HEK293 (cell line): ENCODE results near the gene ATP5F1D.

Experiments used
- CTCF ChIA-PET: fragments of 350-600 bp; formaldehyde crosslinking; extraction: SDS; loops from one replicate; lab custom pipeline; 2021; ENCODE audit warnings: antibody characterized with exemption; lab: Yijun Ruan, JAX
- POLR2A ChIA-PET: fragments of 300-600 bp; formaldehyde crosslinking; extraction: SDS; loops from one replicate; lab custom pipeline; 2020; ENCODE audit warnings: antibody characterized with exemption, inconsistent platforms; lab: Yijun Ruan, JAX
- H3K27ac ChIP-seq: fragments of 200-500 bp; sonication (Bioruptor generic); 2 replicates; pipeline ENCODE4 v1.5.1; 2014; ENCODE audit warnings: low read depth, low read length, control low read depth, inconsistent platforms; ENCODE audit errors: extremely low read depth
- H3K36me3 ChIP-seq, 2 experiments: fragments of 200-500 bp in 1 of 2; sonication (Bioruptor generic) in 1 of 2; 1 replicate in 1 of 2; 2 replicates in 1 of 2; pipeline ENCODE4 v1.5.1; 2014 to 2017; ENCODE audit warnings: inconsistent platforms in 2 of 2, low read length in 2 of 2; ENCODE audit not compliant: control insufficient read depth in 2 of 2, insufficient read depth in 1 of 2
- H3K4me1 ChIP-seq: fragments of 200-500 bp; sonication (Bioruptor generic); 2 replicates; pipeline ENCODE4 v1.5.1; 2014; ENCODE audit warnings: mild to moderate bottlenecking, low read length, inconsistent platforms; ENCODE audit not compliant: control insufficient read depth, insufficient read depth
- H3K4me3 ChIP-seq: 2 replicates; pipeline ENCODE4 v1.5.1; 2011; ENCODE audit warnings: low read depth, mild to moderate bottlenecking, control low read depth, low read length, moderate library complexity
- H3K9me3 ChIP-seq: fragments of 200-500 bp; sonication (Bioruptor generic); 2 replicates; pipeline ENCODE4 v1.5.1; 2014; ENCODE audit warnings: low read depth, low read length, inconsistent platforms; ENCODE audit not compliant: control insufficient read depth, insufficient read depth
- GLIS2 ChIP-seq: fragments of 450-650 bp; formaldehyde crosslinking; IDR thresholded peaks from 2 replicates; pipeline ENCODE4 v1.5.1; 2016; ENCODE audit warnings: missing biosample characterization, missing genetic modification characterization
- KLF8 ChIP-seq: fragments of 450-650 bp; formaldehyde crosslinking; IDR thresholded peaks from 2 replicates; pipeline ENCODE4 v1.5.1; 2016; ENCODE audit warnings: missing biosample characterization, missing genetic modification characterization
- MEIS1 ChIP-seq: sonication (generic); formaldehyde crosslinking; IDR thresholded peaks from 2 replicates; pipeline ENCODE4 v1.8.1; 2022; ENCODE audit warnings: missing genetic modification reagents, mild to moderate bottlenecking, borderline replicate concordance
- PRDM6 ChIP-seq: fragments of 450-650 bp; formaldehyde crosslinking; IDR thresholded peaks from 2 replicates; pipeline ENCODE4 v1.5.1; 2017; ENCODE audit warnings: missing biosample characterization, missing genetic modification characterization
- RBAK ChIP-seq: fragments of 450-650 bp; formaldehyde crosslinking; IDR thresholded peaks from 2 replicates; pipeline ENCODE4 v1.5.1; 2016; ENCODE audit warnings: missing biosample characterization, missing genetic modification characterization
- YY1 ChIP-seq: fragments of 450-650 bp; formaldehyde crosslinking; IDR thresholded peaks from 2 replicates; pipeline ENCODE4 v1.5.1; 2018; ENCODE audit warnings: missing biosample characterization, missing genetic modification characterization
- YY2 ChIP-seq: fragments of 450-650 bp; formaldehyde crosslinking; IDR thresholded peaks from 2 replicates; pipeline ENCODE4 v1.5.1; 2016; ENCODE audit warnings: missing biosample characterization, missing genetic modification characterization
- ZBTB10 ChIP-seq: fragments of 450-650 bp; formaldehyde crosslinking; IDR thresholded peaks from 2 replicates; pipeline ENCODE4 v1.5.1; 2016; ENCODE audit warnings: missing biosample characterization, missing genetic modification characterization
- ZFP37 ChIP-seq: fragments of 450-650 bp; formaldehyde crosslinking; IDR thresholded peaks from 2 replicates; pipeline ENCODE4 v1.5.1; 2016; ENCODE audit warnings: missing biosample characterization, missing genetic modification characterization
- ZNF16 ChIP-seq: fragments of 450-650 bp; formaldehyde crosslinking; IDR thresholded peaks from 2 replicates; pipeline ENCODE4 v1.5.1; 2016; ENCODE audit warnings: low read depth, missing biosample characterization, missing genetic modification characterization
- ZNF366 ChIP-seq: fragments of 450-650 bp; formaldehyde crosslinking; conservative IDR thresholded peaks from 2 replicates; pipeline ENCODE4 v1.5.1; 2016; ENCODE audit warnings: missing biosample characterization, missing genetic modification characterization
- ZNF558 ChIP-seq: fragments of 450-650 bp; formaldehyde crosslinking; IDR thresholded peaks from 2 replicates; pipeline ENCODE4 v1.5.1; 2016; ENCODE audit warnings: missing biosample characterization, missing genetic modification characterization
- ZSCAN30 ChIP-seq: fragments of 450-650 bp; IDR thresholded peaks from 2 replicates; pipeline ENCODE4 v1.5.1; 2018; ENCODE audit warnings: missing biosample characterization, mild to moderate bottlenecking, missing genetic modification characterization, moderate library complexity
- TF ChIP-seq, protein P1 (sequence below): fragments of 450-650 bp; formaldehyde crosslinking; IDR thresholded peaks from 2 replicates; pipeline ENCODE4 v1.5.1; 2016; ENCODE audit warnings: missing biosample characterization, missing genetic modification characterization
- TF ChIP-seq, protein P2 (sequence below): fragments of 450-650 bp; formaldehyde crosslinking; IDR thresholded peaks from 2 replicates; pipeline ENCODE4 v1.5.1; 2017; ENCODE audit warnings: missing biosample characterization, missing genetic modification characterization
- TF ChIP-seq, protein P3 (sequence below): fragments of 450-650 bp; formaldehyde crosslinking; IDR thresholded peaks from 2 replicates; pipeline ENCODE4 v1.5.1; 2016; ENCODE audit warnings: missing biosample characterization, missing genetic modification characterization

ATP5F1D gene

GRCh38 chr19:1220976-1221903 lies 20.3 kb upstream of the ATP5F1D start:
- Histone ChIP-seq H3K4me3 (no peak overlapping the region), H3K9me3 (no peaks in the 10 kb centered on the region), H3K36me3 (peaks cover 2 to 71% of the 10 kb centered on the region in 2 experiments; a peak in 2 of 3 replicates), H3K27ac (no peak overlapping the region), H3K4me1 (no peaks in the 10 kb centered on the region)
- TF ChIP-seq, protein P1, sequence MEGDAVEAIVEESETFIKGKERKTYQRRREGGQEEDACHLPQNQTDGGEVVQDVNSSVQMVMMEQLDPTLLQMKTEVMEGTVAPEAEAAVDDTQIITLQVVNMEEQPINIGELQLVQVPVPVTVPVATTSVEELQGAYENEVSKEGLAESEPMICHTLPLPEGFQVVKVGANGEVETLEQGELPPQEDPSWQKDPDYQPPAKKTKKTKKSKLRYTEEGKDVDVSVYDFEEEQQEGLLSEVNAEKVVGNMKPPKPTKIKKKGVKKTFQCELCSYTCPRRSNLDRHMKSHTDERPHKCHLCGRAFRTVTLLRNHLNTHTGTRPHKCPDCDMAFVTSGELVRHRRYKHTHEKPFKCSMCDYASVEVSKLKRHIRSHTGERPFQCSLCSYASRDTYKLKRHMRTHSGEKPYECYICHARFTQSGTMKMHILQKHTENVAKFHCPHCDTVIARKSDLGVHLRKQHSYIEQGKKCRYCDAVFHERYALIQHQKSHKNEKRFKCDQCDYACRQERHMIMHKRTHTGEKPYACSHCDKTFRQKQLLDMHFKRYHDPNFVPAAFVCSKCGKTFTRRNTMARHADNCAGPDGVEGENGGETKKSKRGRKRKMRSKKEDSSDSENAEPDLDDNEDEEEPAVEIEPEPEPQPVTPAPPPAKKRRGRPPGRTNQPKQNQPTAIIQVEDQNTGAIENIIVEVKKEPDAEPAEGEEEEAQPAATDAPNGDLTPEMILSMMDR (tag by site-specific recombination) = peak; percentile 67
- peak; percentile 10 for TF ChIP-seq KLF8 (tag by site-specific recombination)
- TF ChIP-seq, protein P2, sequence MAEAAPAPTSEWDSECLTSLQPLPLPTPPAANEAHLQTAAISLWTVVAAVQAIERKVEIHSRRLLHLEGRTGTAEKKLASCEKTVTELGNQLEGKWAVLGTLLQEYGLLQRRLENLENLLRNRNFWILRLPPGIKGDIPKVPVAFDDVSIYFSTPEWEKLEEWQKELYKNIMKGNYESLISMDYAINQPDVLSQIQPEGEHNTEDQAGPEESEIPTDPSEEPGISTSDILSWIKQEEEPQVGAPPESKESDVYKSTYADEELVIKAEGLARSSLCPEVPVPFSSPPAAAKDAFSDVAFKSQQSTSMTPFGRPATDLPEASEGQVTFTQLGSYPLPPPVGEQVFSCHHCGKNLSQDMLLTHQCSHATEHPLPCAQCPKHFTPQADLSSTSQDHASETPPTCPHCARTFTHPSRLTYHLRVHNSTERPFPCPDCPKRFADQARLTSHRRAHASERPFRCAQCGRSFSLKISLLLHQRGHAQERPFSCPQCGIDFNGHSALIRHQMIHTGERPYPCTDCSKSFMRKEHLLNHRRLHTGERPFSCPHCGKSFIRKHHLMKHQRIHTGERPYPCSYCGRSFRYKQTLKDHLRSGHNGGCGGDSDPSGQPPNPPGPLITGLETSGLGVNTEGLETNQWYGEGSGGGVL = no peak
- TF ChIP-seq ZSCAN30 (tag by site-specific recombination) = no peak
- TF ChIP-seq GLIS2 (tag by site-specific recombination) = peak; percentile 36
- no peak for TF ChIP-seq ZNF558 (tag by site-specific recombination)
- TF ChIP-seq, protein P3, sequence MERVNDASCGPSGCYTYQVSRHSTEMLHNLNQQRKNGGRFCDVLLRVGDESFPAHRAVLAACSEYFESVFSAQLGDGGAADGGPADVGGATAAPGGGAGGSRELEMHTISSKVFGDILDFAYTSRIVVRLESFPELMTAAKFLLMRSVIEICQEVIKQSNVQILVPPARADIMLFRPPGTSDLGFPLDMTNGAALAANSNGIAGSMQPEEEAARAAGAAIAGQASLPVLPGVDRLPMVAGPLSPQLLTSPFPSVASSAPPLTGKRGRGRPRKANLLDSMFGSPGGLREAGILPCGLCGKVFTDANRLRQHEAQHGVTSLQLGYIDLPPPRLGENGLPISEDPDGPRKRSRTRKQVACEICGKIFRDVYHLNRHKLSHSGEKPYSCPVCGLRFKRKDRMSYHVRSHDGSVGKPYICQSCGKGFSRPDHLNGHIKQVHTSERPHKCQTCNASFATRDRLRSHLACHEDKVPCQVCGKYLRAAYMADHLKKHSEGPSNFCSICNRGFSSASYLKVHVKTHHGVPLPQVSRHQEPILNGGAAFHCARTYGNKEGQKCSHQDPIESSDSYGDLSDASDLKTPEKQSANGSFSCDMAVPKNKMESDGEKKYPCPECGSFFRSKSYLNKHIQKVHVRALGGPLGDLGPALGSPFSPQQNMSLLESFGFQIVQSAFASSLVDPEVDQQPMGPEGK (tag by site-specific recombination) = peak; percentile 68
- TF ChIP-seq ZBTB10 (tag by site-specific recombination) = peak; percentile 44; the same call in 1 of the 2 replicates
- POLR2A ChIA-PET = interaction anchor here (0.6 to 1.5 kb wide), 3 partner anchors 108 to 919 kb away, joined by 3 to 4 read pairs (median 3); no protein-coding TSS in a partner anchor
- CTCF ChIA-PET = interaction anchor here (0.6 to 1.8 kb wide), 13 partner anchors 7 to 438 kb away, joined by 3 to 8 read pairs (median 4); no protein-coding TSS in a partner anchor

DNA sequence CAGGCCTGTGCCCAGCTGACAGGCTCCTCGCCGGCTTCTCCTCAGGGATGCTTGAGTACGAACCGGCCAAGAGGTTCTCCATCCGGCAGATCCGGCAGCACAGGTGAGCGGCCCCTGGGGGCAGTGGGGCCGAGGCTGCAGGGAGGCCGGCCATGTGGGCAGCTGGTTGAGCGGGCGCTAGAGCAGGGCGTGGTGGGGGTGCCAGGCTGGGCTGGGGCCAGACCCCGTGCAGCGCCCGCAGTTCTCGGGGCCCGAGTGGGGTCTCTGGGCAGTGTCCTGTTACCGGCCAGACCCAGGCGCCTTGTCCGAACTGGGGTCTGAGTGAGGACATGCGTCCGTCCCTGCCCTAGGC lies 19.7 kb upstream of the ATP5F1D start:
- Histone ChIP-seq H3K4me1 (no peaks in the 10 kb centered on the region), H3K36me3 (peaks cover 0 to 74% of the 10 kb centered on the region in 2 experiments; a peak in 2 of 3 replicates), H3K9me3 (no peaks in the 10 kb centered on the region), H3K4me3 (no peak overlapping the region), H3K27ac (no peak overlapping the region)
- ChIA-PET CTCF (interaction anchor here (0.7 to 2.5 kb wide), 8 partner anchors 8 to 225 kb away, joined by 3 to 14 read pairs (median 5); no protein-coding TSS in a partner anchor), POLR2A (interaction anchor here (1.5 kb wide), 1 partner anchor 109 kb away, joined by 3 read pairs; no protein-coding TSS in a partner anchor)
- TF ChIP-seq RBAK (no peak), ZNF366 (no peak), YY2 (tag by site-specific recombination) (no peak), ZBTB10 (tag by site-specific recombination) (no peak), PRDM6 (no peak), ZFP37 (tag by site-specific recombination) (no peak), YY1 (tag by site-specific recombination) (no peak), MEIS1 (CRISPR knock-in tag) (no peak), ZNF16 (tag by site-specific recombination) (no peak)
